Inflammatory macrophage (primary cell): ENCODE data around the gene MT4.
A peak's percentile ranks its signal among the peaks of the same experiment; 100 is the strongest.
"Not testable (repeated sequence)": the region's sequence is repeated elsewhere in the genome, so short reads cannot be mapped to it uniquely, and the experiment has no call there.

Experiments
- DNase-seq, 2 donors: peaks; one replicate each; pipeline ENCODE4 v3.0.0-alpha.2; 2020 to 2022

Gene MT4

DNA sequence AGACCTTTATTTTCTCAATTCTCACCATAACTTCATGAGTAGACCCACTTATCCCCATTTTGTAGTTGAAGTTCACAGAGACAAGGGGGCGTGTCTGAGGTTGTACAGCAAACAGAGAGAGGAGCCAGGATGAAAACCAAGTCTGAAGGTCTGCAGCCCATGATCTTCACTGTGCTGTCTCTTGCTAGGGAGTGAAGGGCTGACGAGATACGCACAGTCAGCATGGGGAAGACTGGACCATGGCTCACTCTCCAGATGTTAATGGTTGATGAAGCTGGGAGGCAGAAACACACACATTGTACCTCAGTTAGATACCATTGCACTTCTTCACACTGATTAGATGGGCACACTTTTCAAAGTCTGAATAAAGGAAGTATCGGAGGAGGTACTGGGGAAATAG, 5.8 kb upstream of the MT4 start:
- no peak for DNase-seq

DNA sequence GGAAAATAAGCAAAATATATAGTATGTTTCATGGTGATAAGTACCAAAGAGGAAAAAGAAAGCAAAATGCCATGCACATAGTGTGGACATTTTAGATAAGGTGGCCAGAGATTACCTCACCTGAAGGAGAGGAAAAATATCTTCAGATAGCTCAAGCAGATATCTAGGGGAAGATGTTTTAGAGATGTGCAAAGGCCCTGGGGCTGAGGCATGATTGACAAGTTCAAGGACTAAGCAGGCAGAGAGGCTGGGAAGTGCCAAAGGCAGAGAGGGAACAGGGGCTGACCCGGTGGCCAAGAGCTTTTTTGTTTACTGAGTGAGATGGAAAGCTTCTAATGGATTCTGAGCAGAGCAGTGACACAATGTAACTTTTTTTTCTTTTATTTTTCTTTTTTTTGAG, 4.4 kb upstream of the MT4 start:
- DNase-seq, result no peak

- DNase-seq, result no peak
Observed at GRCh38 chr16:56561126-56561525, 3.7 kb upstream of the MT4 start.

DNA sequence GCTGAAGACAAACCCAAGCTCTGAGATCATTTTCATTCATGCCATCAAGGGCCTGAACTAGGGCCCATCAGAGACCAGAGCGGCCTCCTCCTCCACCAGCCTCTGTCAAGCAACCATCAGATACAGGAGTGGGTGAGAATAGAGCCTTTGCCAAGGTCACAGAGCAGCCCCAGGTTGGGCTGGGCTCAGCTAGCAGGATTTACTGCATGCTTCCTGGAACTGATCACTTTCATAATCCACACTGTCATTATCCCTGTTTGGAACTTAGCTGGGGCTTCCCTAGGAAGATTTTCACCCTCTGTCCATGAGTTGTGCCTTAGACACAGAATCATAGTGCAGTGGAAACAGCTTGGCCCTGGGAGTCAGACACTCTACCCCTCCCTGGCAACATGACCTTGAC, 5.1 kb downstream of the MT4 start:
- DNase-seq, result no peak

DNA sequence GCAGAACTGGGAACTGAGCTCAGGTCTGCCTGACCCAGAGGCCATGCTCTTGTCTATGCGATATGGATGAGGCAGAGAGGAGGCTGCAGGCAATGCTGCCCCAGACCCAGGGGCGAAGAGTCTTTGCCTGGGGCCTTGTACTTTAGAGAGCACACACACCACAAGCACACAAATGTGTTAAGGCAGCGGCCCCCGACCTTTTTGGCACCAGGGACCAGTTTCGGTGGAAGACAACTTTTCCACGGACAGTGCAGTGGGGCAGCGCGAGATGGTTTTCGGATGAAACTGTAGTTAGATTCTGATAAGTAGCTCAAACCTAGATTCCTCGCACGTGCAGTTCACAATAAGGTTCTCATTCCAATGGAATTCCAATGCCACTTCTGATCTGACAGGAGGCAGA, 6.7 kb downstream of the MT4 start:
- DNase-seq, result no peak

- no peak for DNase-seq
Observed at GRCh38 chr16:56574625-56575024, 9.8 kb downstream of the MT4 start.

DNA sequence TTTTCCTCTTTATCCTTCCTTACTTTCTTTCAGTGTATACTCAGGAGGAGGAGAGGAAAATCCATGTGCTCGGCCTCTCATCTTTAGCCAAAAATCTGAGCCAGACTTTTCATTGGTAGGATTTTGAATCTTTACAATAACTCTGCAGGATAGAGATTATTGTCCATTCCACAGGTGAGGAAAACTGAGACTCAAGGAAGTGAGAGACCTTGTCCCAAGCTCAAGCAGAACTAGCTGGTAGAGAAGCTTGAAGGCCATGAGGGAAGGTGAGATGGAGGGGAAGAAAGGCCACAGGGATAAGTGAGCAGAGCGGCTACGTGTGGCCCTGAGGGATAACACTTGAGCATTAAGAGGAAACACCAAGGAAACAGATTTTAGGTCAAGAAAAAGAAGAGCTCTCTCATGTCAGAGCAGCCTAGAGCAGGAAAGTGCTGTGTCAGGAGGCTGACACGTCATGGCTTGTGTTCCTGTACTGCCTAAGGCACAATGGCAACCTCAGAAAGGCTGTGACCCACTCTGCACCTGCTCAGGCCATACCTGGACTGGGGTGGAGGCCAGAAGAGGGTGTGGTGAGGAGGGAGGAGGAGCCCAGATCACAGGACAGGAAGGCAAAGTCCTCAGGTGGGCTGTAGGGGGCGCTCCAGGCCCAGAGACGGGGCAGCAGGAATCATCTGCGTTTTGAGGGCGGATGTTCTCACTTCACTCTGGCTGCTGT, 11.9 kb downstream of the MT4 start:
- DNase-seq, result peak; percentile 67 to 77

DNA sequence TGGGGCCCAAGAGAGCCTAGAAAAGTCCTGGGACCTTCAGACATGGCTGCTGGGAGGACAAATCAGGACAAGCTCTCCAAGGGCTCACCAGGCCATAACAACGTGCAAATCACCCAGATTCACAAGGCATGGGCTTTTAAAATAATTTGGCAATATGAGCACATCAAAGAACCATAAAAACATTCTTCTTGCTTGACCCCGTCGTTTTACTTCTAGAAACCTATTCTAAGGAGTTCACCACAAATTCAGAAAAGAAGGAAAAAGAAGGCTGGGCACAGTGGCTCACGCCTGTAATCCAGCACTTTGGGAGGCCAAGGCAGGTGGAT, 12.4 kb downstream of the MT4 start:
- DNase-seq, result no peak

- no peak for DNase-seq
Observed at GRCh38 chr16:56580391-56581048, 15.6 kb downstream of the MT4 start.

- DNase-seq, result not testable (repeated sequence)
Observed at GRCh38 chr16:56582911-56583310, 18.0 kb downstream of the MT4 start.

GRCh38 chr16:56583351-56584168, 18.7 kb downstream of the MT4 start:
- DNase-seq, result no peak

DNA sequence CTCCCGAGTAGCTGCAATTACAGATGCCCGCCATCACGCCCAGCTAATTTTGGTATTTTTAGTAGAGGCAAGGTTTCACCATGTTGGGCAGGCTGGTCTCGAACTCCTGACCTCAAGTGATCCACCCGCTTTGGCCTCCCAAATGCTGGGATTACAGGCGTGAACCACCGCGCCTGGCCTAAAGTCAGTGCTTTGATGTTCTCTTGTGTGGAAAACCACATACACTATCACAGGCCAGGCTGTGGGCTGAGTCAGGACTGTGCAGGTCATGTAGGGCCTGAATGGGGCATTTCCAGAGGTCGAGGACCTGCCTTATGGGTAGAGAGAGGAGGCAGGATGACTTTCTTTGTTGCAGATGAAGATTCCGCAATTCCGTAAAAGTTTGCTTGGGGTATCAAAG, 19.4 kb downstream of the MT4 start:
- no peak for DNase-seq

GRCh38 chr16:56588781-56589140, 23.9 kb downstream of the MT4 start:
- no peak for DNase-seq

GRCh38 chr16:56589141-56590039, 24.5 kb downstream of the MT4 start, which contains the start of gene MT3:
TSS of gene MT3 (plus strand) at chr16:56589528. CDS start at chr16:56589591, 63 bp downstream.
- DNase-seq, result peak in 1 of 2 donors; percentile 7

- DNase-seq, result peak; percentile 50 to 51
Observed at GRCh38 chr16:56591377-56592060, 26.6 kb downstream of the MT4 start.

DNA sequence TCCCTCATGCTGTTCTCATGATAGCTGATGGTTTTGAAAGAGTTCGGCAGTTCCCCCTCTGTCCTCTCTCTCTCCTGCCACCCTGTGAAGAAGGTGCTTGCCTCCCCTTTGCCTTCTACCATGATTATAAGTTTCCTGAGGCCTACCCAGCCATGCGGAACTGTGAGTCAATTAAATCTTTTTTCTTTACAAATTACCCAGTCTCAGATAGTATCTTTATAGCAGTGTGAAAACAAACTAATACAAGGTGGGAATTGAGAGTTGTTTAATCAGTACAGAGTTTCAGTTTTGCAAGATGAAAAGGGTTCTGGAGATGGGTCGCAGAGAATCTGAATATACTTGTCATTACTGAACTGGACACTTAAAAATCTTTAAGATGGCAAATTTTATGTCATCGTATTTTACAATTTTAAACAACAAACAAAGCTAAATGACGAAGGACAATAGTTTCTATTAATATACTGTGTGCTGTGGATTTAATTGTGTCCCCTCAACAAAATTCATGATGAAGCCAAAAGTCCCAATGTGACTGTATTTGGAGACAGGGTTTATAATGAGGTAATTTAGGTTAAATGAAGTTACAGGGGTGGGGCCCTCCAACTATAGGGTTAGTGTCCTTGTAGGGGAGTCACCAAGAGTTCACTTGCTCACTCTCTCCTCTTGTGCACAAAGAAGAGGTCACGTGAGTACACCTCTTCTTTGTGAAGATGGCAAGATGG, 28.9 kb downstream of the MT4 start:
- no peak for DNase-seq

DNA sequence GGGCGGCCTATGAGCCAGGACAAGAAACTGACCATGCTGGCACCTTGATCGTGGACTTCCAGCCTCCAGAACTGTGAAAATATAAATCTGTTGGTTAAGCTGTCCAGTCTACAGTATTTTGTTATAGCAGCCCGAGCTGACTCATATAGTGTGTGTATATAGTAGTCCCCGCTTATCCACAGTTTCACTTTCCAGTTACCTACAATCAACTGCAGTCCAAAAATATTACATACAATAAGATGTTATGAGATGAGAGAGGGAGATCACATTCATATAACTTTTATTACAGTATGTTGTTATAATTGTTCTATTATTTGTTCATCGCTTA, 29.4 kb downstream of the MT4 start:
- no peak for DNase-seq

- peak; percentile 61 to 66 for DNase-seq
Observed at GRCh38 chr16:56600398-56600999, 35.6 kb downstream of the MT4 start.

GRCh38 chr16:56601325-56601724, 36.5 kb downstream of the MT4 start:
- DNase-seq, result no peak

- peak; percentile 59 to 72 for DNase-seq
Observed at GRCh38 chr16:56603589-56603988, 38.7 kb downstream of the MT4 start.

DNA sequence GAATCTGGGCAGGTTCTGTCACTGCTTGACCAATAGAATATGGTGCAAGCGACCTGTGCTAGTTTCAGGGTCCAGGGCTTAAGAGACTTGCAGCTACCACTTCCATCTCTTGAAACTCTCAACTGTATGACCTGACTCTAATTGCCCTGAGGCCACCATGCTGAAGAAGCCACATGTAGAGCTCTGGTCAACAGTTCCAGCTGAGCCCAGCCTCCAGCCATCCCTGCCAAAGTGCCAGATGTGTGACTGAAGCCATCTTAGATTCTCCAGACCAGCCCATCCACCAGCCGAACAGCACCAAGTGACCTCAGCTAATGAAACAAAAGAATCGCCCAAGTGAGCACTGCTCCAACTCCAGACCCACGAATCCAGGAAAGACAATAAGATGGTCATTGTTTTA, 40.1 kb downstream of the MT4 start:
- no peak for DNase-seq
